Mesothelial cell of epicardium (in vitro differentiated cells): ENCODE data around the gene SMARCC2. TPM values are rescaled to one million over a fixed set of nuclear protein-coding genes. Genes with fewer than 3 reads are reported as not detected.
A peak's percentile ranks its signal among the peaks of the same experiment; 100 is the strongest.

Source experiments
- DNase-seq, 2 experiments: peaks; one replicate each; pipeline ENCODE4 v3.0.0; 2021; ENCODE audit warnings: low spot score in 2 of 2; ENCODE audit not compliant: unreplicated experiment in 2 of 2
- H3K27ac Mint-ChIP-seq: 2 replicates; pipeline ENCODE4 v1.8.0; 2021; ENCODE audit warnings: mixed read lengths
- H3K27me3 Mint-ChIP-seq: 2 replicates; pipeline ENCODE4 v1.8.0; 2021; ENCODE audit warnings: low read depth, mixed read lengths
- H3K36me3 Mint-ChIP-seq: 2 replicates; pipeline ENCODE4 v1.8.0; 2021; ENCODE audit warnings: mixed read lengths
- H3K4me1 Mint-ChIP-seq: 2 replicates; pipeline ENCODE4 v1.8.0; 2021; ENCODE audit warnings: mixed read lengths
- H3K4me3 Mint-ChIP-seq: 2 replicates; pipeline ENCODE4 v1.8.0; 2021; ENCODE audit warnings: mild to moderate bottlenecking, moderate library complexity, mixed read lengths
- H3K9me3 Mint-ChIP-seq: 2 replicates; pipeline ENCODE4 v1.8.0; 2021; ENCODE audit warnings: mixed read lengths
- total RNA-seq: library from RNA; stranded (reverse); gene quantifications from 3 replicates; pipeline ENCODE4 v1.2.1, GENCODE V29; 2021
- TF ChIP-seq, protein P1 (sequence below): fragments of 200-600 bp; sonication (generic); IDR thresholded peaks from one replicate; pipeline ENCODE4 v1.5.0; 2021; ENCODE audit warnings: antibody characterized with exemption; ENCODE audit not compliant: unreplicated experiment

Gene SMARCC2
- total RNA-seq, 1 donor from 2014 or later: 177 TPM

DNA sequence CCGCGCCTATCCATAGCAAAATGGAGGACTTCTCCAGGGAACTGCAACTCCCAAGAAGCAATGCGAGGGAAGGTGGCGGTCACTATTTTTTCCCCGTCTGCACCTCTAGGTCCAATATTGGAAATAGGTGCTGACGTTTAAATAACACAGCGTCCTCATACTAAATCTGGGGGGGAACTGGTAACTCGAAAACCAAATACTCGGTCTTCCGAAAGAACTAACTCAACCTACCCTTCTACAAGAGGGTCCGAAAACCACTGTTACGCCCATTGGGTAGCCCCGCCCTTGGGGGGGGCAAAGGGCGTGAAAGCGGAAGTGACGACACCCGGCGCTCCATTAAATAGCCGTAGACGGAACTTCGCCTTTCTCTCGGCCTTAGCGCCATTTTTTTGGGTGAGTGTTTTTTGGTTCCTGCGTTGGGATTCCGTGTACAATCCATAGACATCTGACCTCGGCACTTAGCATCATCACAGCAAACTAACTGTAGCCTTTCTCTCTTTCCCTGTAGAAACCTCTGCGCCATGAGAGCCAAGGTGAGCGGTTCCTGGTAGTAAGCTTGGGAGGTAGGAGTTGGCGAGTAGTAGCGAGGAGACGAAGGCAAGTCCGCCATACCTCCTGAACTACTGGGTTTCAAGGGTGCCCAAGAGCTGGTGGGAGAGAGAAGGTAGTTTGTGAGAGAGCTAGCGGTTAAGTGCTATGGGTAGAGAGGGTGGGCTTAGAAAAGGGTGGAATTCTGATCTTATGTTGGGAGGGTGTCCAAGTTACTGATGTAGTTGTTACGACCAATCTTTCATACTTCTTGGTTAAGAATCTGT lies 72.8 kb downstream of the SMARCC2 start, which contains the start of gene RPL41:
Gene RPL41, plus strand, starts transcription at position 367 of the 815 bp plus-strand sequence.
- TF ChIP-seq, protein P1, sequence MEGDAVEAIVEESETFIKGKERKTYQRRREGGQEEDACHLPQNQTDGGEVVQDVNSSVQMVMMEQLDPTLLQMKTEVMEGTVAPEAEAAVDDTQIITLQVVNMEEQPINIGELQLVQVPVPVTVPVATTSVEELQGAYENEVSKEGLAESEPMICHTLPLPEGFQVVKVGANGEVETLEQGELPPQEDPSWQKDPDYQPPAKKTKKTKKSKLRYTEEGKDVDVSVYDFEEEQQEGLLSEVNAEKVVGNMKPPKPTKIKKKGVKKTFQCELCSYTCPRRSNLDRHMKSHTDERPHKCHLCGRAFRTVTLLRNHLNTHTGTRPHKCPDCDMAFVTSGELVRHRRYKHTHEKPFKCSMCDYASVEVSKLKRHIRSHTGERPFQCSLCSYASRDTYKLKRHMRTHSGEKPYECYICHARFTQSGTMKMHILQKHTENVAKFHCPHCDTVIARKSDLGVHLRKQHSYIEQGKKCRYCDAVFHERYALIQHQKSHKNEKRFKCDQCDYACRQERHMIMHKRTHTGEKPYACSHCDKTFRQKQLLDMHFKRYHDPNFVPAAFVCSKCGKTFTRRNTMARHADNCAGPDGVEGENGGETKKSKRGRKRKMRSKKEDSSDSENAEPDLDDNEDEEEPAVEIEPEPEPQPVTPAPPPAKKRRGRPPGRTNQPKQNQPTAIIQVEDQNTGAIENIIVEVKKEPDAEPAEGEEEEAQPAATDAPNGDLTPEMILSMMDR: no peak
- peak within 1 kb of the TSS; percentile 99 for H3K4me3 Mint-ChIP-seq
- no peaks in the 10 kb centered on the region for H3K9me3 Mint-ChIP-seq
- H3K36me3 Mint-ChIP-seq: peaks cover 14% of the 10 kb centered on the region
- peaks cover 28% of the 10 kb centered on the region for H3K4me1 Mint-ChIP-seq
- peak; percentile 85 to 97 for DNase-seq
- no peaks in the 10 kb centered on the region for H3K27me3 Mint-ChIP-seq
- H3K27ac Mint-ChIP-seq: peak within 1 kb of the TSS; percentile 100

GRCh38 chr12:56115329-56115728 lies 74.0 kb downstream of the SMARCC2 start:
- Mint-ChIP-seq H3K27ac (peak overlapping the region; percentile 100), H3K36me3 (peaks cover 26% of the 10 kb centered on the region), H3K4me3 (peak overlapping the region; percentile 99), H3K9me3 (no peaks in the 10 kb centered on the region), H3K4me1 (peaks cover 28% of the 10 kb centered on the region), H3K27me3 (no peaks in the 10 kb centered on the region)
- DNase-seq: no peak
- TF ChIP-seq, protein P1: no peak

DNA sequence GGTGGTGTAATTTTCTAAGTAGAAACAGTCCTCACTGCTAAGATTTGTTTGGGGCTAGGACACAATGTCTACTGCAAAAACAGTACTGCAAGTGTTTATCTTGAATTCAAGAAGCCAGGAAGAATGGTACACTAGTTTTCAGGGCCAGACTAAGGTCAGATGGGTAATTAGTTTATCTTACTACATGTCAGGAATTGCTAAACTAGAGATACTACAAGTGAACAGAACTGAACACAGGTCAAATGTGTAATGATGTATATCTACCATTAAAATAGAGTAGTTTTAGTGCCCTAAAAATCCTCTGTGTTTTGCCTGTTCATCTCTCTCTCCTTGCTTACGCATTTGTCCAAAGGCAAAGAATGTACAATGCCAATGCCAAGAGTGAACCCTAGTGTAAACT lies 75.2 kb downstream of the SMARCC2 start:
- Mint-ChIP-seq H3K27ac (peak overlapping the region; percentile 32), H3K36me3 (peaks cover 32% of the 10 kb centered on the region), H3K4me1 (peaks cover 16% of the 10 kb centered on the region), H3K9me3 (no peaks in the 10 kb centered on the region), H3K4me3 (peak overlapping the region; percentile 7), H3K27me3 (no peaks in the 10 kb centered on the region)
- no peak for DNase-seq
- TF ChIP-seq, protein P1: no peak

Other genes starting within 250 kb of the SMARCC2 start
- 3.6 to 5.3 TPM (median 5.1 TPM) in 3 replicates for gene PMEL, start 223.4 kb downstream of the SMARCC2 start, total RNA-seq
- gene CDK2, start 222.7 kb downstream of the SMARCC2 start, total RNA-seq: 52.0 to 54.0 TPM (median 52.4 TPM) in 3 replicates
- 99.3 to 104 TPM (median 101 TPM) in 3 replicates for gene RAB5B, start 215.4 kb downstream of the SMARCC2 start, total RNA-seq
- gene SUOX, start 192.2 kb downstream of the SMARCC2 start, total RNA-seq: 37.1 to 38.9 TPM (median 38.1 TPM) in 3 replicates
- 16.2 to 22.5 TPM (median 18.6 TPM) in 3 replicates for gene IKZF4, start 168.4 kb downstream of the SMARCC2 start, total RNA-seq
- gene RPS26, start 147.6 kb downstream of the SMARCC2 start, total RNA-seq: 20.6 to 25.7 TPM (median 25.2 TPM) in 3 replicates
- 58.2 to 59.1 TPM (median 59.0 TPM) in 3 replicates for gene ERBB3, start 109.3 kb downstream of the SMARCC2 start, total RNA-seq
- gene PA2G4, start 84.9 kb downstream of the SMARCC2 start, total RNA-seq: 90.4 to 96.7 TPM (median 91.4 TPM) in 3 replicates
- gene RPL41, start 72.8 kb downstream of the SMARCC2 start, total RNA-seq: 3,814 to 4,057 TPM (median 4,017 TPM) in 3 replicates
- 7.8 to 9.2 TPM (median 8.0 TPM) in 3 replicates for gene ZC3H10, start 71.2 kb downstream of the SMARCC2 start, total RNA-seq
- gene ESYT1, start 61.2 kb downstream of the SMARCC2 start, total RNA-seq: 64.7 to 69.4 TPM (median 67.2 TPM) in 3 replicates
- 150 to 151 TPM (median 150 TPM) in 3 replicates for gene MYL6B, start 36.9 kb downstream of the SMARCC2 start, total RNA-seq
- 800 to 830 TPM (median 827 TPM) in 3 replicates for gene MYL6, start 31.1 kb downstream of the SMARCC2 start, total RNA-seq
- 47.1 to 49.6 TPM (median 48.1 TPM) in 3 replicates for gene RNF41, start 32.4 kb upstream of the SMARCC2 start, total RNA-seq
- gene NABP2, start 34.9 kb upstream of the SMARCC2 start, total RNA-seq: 23.5 to 24.4 TPM (median 23.7 TPM) in 3 replicates
- gene SLC39A5, start 40.6 kb upstream of the SMARCC2 start, total RNA-seq: 0.76 to 1.3 TPM (median 1.1 TPM) in 3 replicates
- 60.7 to 63.2 TPM (median 63.1 TPM) in 3 replicates for gene ANKRD52, start 68.9 kb upstream of the SMARCC2 start, total RNA-seq
- 11.0 to 15.3 TPM (median 12.5 TPM) in 3 replicates for gene COQ10A, start 77.5 kb upstream of the SMARCC2 start, total RNA-seq
- gene CS, start 110.8 kb upstream of the SMARCC2 start, total RNA-seq: 167 to 195 TPM (median 194 TPM) in 3 replicates
- 164 to 174 TPM (median 171 TPM) in 3 replicates for gene CNPY2, start 126.5 kb upstream of the SMARCC2 start, total RNA-seq
- 60.9 to 76.8 TPM (median 66.4 TPM) in 3 replicates for gene PAN2, start 144.5 kb upstream of the SMARCC2 start, total RNA-seq
- gene IL23A, start 149.4 kb upstream of the SMARCC2 start, total RNA-seq: 0.51 to 0.76 TPM (median 0.72 TPM) in 3 replicates
- 178 to 188 TPM (median 180 TPM) in 3 replicates for gene STAT2, start 170.6 kb upstream of the SMARCC2 start, total RNA-seq
- gene APOF, start 173.4 kb upstream of the SMARCC2 start, total RNA-seq: not detected in 3 replicates